Effector memory CD4-positive, alpha-beta T cell (primary cell): Measurements from ENCODE around the gene PGRMC2.

Source experiments
- DNase-seq, 3 donors: peaks; one replicate each; pipeline ENCODE4 v3.0.0-alpha.2; 2020
- H3K27ac ChIP-seq: 2 replicates; pipeline ENCODE4 v1.7.0; 2013; ENCODE audit warnings: mild to moderate bottlenecking, low read length, moderate library complexity; ENCODE audit not compliant: insufficient read depth, poor library complexity, severe bottlenecking
- H3K27me3 ChIP-seq: replicated peaks from 2 replicates; pipeline ENCODE4 v1.7.0; 2013; ENCODE audit warnings: mild to moderate bottlenecking, low read length; ENCODE audit not compliant: insufficient read depth, control insufficient read depth, poor library complexity, severe bottlenecking
- H3K36me3 ChIP-seq: 2 replicates; pipeline ENCODE4 v1.7.0; 2013; ENCODE audit warnings: mild to moderate bottlenecking, low read length, moderate library complexity; ENCODE audit not compliant: control insufficient read depth, insufficient read depth
- H3K4me1 ChIP-seq: 2 replicates; pipeline ENCODE4 v1.7.0; 2013; ENCODE audit warnings: low read length, mild to moderate bottlenecking; ENCODE audit not compliant: control insufficient read depth, insufficient read depth, poor library complexity, severe bottlenecking
- H3K4me3 ChIP-seq: 2 replicates; pipeline ENCODE4 v1.7.0; 2013; ENCODE audit warnings: low read length, low read depth, mild to moderate bottlenecking; ENCODE audit not compliant: insufficient read depth, poor library complexity, severe bottlenecking
- H3K9me3 ChIP-seq: 2 replicates; pipeline ENCODE4 v1.7.0; 2013; ENCODE audit warnings: mild to moderate bottlenecking, low read length, moderate library complexity; ENCODE audit not compliant: control insufficient read depth

The PGRMC2 gene

DNA sequence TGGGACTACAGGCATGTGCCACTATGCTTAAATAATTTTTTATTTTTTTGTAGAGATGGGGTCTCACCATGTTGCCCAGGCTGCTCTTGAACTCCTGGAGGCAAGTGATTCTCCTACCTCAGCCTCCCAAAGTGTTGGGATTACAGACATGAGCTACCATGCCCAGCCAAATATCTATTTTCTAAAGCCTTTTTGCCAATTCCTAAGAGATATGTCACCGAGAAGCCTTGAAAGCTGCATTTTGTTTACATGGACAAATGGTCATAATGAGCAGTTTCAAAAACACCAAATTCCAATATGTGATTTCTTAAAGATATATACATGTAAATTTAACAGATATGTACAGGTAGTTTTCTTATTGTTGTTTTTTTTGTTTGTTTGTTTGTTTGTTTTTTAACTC is 33.0 kb upstream of the PGRMC2 start:
- H3K27me3 ChIP-seq: no peaks in the 10 kb centered on the region
- no peak for DNase-seq
- H3K4me3 ChIP-seq: no peak overlapping the region
- H3K9me3 ChIP-seq: no peaks in the 10 kb centered on the region
- no peaks in the 10 kb centered on the region for H3K4me1 ChIP-seq
- no peaks in the 10 kb centered on the region for H3K36me3 ChIP-seq
- H3K27ac ChIP-seq: no peak overlapping the region

DNA sequence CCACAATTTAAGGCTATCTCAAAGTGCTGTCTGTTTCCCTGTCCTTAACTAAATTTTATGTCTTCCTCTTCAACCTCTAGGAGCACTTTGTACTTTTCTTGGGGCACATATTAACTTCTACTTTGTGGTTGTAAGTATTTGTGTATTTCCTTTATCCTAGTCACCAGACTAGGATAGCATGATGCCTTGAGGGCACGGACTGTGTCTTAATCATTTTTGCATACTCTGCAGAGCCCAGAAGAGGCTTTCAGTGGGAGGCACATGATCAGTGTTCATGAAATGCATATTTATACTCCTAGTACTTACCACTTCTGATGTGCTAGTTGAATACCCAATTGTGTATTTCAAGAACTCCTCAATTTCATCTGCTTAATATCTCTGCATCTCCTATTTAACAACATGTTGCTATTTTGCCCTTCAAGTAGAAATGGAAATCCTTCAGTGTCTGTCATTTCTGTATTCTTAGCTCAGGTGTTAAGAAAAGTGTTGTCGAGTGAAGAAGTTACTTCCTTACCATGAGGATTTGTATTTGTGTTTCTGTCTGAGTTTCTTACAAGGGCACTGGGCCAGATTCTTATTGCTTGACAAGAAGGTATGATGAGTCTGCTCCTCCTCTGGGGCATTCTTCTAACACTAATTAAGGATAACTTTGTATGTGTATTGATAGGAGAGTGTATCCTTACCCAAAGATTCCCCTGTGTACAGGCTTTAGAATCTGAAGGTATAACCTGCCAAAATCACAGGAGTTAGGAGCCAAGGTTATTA is 28.3 kb upstream of the PGRMC2 start:
- Histone ChIP-seq H3K4me1 (no peaks in the 10 kb centered on the region), H3K9me3 (no peaks in the 10 kb centered on the region), H3K4me3 (no peak overlapping the region), H3K27me3 (no peaks in the 10 kb centered on the region), H3K36me3 (no peaks in the 10 kb centered on the region), H3K27ac (no peak overlapping the region)
- DNase-seq: no peak

DNA sequence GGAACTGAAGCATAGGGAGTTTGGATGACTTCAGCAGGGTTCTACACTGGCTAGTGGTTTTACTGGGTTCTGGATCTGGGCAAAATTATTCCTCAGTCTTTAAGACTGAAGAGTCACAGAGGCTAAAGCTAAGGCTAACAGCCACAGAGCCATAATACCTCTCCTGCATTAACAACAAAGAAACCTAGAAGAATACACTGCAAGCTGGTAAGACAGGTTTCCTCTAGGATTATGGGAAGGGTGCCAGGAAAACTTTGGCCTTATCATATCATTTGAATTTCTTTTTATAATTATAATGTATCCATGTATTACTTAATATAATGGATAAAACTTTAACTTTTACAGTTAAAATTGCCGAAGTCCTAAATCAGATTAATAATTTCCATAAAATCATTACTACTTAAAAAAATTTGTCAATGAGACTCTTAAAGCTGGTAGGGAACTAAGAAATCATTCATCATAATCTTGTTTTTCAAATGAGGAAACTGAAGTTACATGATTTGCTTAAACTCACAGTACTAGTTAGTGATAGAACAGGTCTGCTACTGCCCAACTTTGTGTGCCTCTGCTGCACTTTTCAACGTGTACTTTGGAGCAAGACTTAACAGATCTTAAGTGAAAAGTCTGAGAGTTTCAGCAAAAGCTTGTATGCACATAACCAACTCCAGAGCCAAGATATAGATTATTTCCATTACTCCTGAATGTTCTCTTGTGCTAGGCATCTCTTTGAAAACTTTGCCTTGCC is 24.2 kb upstream of the PGRMC2 start:
- Histone ChIP-seq H3K27ac (no peak overlapping the region), H3K4me3 (no peak overlapping the region)

DNA sequence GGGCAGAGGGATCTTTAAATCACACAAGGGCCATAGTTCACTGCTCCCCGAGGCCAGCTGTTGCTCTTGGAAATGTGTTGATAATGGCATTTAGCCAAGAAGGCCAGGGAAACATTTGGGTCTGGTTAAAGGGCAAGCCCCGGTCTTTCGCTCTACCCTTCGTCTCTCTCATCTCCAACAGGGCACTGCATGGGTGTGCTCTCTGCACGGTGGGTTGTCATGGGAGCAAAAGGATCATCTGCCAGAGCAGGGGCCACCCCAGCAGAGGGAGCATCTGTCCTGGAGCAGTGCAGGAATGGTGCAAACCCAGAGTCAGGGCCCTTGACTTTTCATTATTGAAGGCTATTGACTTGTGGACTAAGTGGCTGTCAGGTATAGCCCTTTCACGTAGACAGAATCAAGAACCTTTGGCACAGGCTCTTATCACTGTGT is 22.7 kb upstream of the PGRMC2 start:
- Histone ChIP-seq H3K9me3 (no peaks in the 10 kb centered on the region), H3K27ac (no peak overlapping the region), H3K36me3 (no peaks in the 10 kb centered on the region), H3K27me3 (no peaks in the 10 kb centered on the region), H3K4me3 (no peak overlapping the region), H3K4me1 (no peaks in the 10 kb centered on the region)
- no peak for DNase-seq

More for the DNA sequence above, 24.2 kb upstream of the PGRMC2 start:
- Histone ChIP-seq H3K36me3 (no peaks in the 10 kb centered on the region), H3K27me3 (no peaks in the 10 kb centered on the region), H3K4me1 (no peaks in the 10 kb centered on the region), H3K9me3 (no peaks in the 10 kb centered on the region)
- no peak for DNase-seq

DNA sequence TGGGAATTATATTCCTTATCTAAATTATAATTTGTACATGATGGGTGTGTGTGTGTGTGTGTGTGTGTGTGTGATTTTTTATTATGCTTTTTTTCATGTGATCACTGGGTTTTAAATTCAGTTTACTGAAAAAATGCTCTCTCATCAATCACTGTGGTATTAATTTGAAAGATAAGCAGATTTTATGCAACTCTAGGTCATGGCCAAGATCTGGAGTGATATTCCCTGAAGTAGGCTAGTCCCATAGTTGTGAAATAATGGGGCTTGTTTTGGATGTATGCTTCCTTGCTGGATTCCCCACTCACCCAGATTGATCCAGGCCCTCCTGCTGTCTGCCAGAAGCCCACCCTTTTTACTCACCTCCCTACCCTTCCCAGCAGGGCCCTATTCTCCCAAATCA is 22.0 kb upstream of the PGRMC2 start:
- Histone ChIP-seq H3K27ac (no peak overlapping the region), H3K4me3 (no peak overlapping the region), H3K27me3 (no peaks in the 10 kb centered on the region), H3K4me1 (no peaks in the 10 kb centered on the region), H3K9me3 (no peaks in the 10 kb centered on the region), H3K36me3 (no peaks in the 10 kb centered on the region)
- no peak for DNase-seq

DNA sequence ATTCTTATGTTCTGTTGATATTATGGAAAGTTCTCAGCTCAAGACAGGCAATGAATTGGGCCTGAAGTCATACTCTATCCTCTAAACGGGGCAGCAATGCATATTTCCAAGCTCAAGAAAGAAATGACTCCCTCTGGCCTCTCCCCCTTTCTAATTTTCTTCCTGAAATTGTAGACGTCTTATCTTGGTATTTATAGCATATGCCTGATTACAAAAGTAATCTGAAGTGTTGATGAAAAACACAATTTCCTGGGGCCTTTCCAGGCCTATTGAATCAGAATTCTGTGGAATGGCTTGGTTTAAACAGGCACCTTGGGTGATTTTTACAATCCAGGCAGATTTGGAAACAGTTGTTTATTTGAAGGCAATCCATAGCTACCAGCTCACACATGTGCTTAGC is 21.4 kb upstream of the PGRMC2 start:
- H3K4me1 ChIP-seq: no peaks in the 10 kb centered on the region
- no peak for DNase-seq
- H3K36me3 ChIP-seq: no peaks in the 10 kb centered on the region
- H3K27me3 ChIP-seq: no peaks in the 10 kb centered on the region
- H3K4me3 ChIP-seq: no peak overlapping the region
- no peak overlapping the region for H3K27ac ChIP-seq
- H3K9me3 ChIP-seq: no peaks in the 10 kb centered on the region

DNA sequence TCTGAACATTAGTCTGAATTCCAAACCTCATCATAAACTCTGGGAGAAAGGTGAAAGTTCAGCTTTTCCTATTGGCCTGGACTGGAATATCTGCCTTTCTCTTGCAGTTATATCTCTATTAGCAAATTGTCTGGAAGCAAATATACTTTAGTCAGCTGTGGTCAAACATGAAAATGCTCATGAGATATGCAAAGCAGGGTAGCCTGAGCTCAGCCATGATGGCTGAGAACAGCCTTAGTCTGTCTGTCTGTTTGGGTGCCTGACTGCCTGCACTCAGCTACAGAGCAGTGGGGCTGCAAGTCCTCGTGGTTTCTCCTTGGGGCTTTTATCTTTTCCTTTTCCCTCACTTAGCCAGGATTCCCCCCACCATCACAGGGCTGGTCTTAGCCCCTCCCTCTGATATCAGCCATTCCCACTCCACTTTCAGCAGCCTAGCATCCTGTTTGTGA is 19.5 kb upstream of the PGRMC2 start:
- Histone ChIP-seq H3K4me3 (no peak overlapping the region), H3K27ac (no peak overlapping the region), H3K4me1 (no peaks in the 10 kb centered on the region), H3K36me3 (no peaks in the 10 kb centered on the region), H3K9me3 (no peaks in the 10 kb centered on the region), H3K27me3 (no peaks in the 10 kb centered on the region)
- no peak for DNase-seq

DNA sequence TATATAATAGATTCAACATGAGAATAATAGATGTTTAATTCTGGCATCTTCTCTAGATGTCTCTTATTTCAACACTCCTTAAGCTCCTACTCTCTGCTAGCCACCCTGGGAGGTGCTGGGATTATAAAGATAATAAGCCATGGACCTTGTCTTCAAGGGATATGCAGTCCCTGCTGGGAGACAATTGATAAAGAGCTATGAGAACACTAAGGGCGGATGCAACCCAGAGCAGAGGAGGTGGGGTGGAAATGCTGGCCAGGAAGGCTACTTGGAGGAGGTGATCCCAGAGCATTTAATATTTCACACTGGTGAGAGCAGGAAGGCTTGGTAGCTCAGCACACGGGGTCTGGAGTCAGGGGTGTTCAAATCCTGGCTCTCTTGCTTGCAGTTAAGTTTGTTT is 18.3 kb upstream of the PGRMC2 start:
- no peak overlapping the region for H3K27ac ChIP-seq
- DNase-seq: no peak
- no peaks in the 10 kb centered on the region for H3K27me3 ChIP-seq
- no peaks in the 10 kb centered on the region for H3K9me3 ChIP-seq
- no peaks in the 10 kb centered on the region for H3K36me3 ChIP-seq
- no peak overlapping the region for H3K4me3 ChIP-seq
- no peaks in the 10 kb centered on the region for H3K4me1 ChIP-seq

DNA sequence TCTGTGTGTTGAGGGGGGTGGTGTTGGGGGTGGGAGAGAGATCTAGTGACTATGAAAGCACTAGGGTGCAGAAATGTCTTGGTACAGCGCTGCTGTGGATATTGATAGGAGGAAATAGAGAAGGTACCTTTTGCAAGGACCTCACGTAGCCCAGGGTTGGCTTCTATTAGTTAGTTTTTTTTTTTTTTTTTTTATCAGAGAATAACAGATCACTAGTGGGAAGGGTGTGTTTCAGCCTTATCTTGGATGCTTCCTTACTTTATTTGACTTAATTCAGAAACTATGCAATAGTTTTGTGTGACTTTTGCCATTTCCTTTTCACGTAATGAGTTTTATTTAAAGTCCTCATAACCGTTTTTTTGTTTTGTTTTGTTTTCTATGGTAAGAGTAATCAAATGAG is 16.4 kb upstream of the PGRMC2 start:
- Histone ChIP-seq H3K9me3 (no peaks in the 10 kb centered on the region), H3K27me3 (no peaks in the 10 kb centered on the region), H3K27ac (no peak overlapping the region), H3K36me3 (no peaks in the 10 kb centered on the region), H3K4me1 (no peaks in the 10 kb centered on the region), H3K4me3 (no peak overlapping the region)
- DNase-seq: no peak

DNA sequence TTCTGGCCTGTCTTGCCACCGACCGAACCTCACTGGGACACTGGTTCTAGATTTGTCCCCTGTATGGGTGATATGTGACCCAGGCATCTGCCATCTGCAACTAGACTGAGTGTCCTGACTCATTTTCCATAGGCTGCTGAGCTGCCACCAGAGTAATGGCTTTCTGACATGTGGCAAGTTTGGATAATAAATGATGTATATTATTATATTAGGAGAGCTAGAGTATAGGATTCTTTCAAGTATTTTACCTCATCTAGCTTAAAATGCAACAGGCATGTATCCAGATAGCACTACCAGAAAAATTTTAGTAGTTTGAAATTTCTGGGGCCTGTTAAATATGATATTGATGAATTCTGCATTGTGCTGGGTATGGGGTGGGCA is 15.8 kb upstream of the PGRMC2 start:
- DNase-seq: no peak
- no peaks in the 10 kb centered on the region for H3K36me3 ChIP-seq
- no peaks in the 10 kb centered on the region for H3K4me1 ChIP-seq
- H3K9me3 ChIP-seq: no peaks in the 10 kb centered on the region
- no peak overlapping the region for H3K27ac ChIP-seq
- H3K4me3 ChIP-seq: no peak overlapping the region
- no peaks in the 10 kb centered on the region for H3K27me3 ChIP-seq
